Neural progenitor cell (in vitro differentiated cells): Measurements from ENCODE around the gene TM9SF4.

ENCODE experiments used
- CTCF ChIP-seq: fragments of 200-600 bp; sonication (generic); IDR thresholded peaks from 2 replicates; pipeline ENCODE4 v1.5.1; 2017; ENCODE audit warnings: antibody characterized with exemption, mild to moderate bottlenecking
- EZH2 ChIP-seq: fragments of 200-600 bp; sonication (generic); IDR thresholded peaks from 2 replicates; pipeline ENCODE4 v1.6.1; 2017; ENCODE audit warnings: antibody characterized with exemption, mild to moderate bottlenecking, moderate library complexity
- EZH2phosphoT487 ChIP-seq: fragments of 200-600 bp; sonication (generic); IDR thresholded peaks from 2 replicates; pipeline ENCODE4 v1.6.1; 2017; ENCODE audit warnings: antibody characterized with exemption

DNA sequence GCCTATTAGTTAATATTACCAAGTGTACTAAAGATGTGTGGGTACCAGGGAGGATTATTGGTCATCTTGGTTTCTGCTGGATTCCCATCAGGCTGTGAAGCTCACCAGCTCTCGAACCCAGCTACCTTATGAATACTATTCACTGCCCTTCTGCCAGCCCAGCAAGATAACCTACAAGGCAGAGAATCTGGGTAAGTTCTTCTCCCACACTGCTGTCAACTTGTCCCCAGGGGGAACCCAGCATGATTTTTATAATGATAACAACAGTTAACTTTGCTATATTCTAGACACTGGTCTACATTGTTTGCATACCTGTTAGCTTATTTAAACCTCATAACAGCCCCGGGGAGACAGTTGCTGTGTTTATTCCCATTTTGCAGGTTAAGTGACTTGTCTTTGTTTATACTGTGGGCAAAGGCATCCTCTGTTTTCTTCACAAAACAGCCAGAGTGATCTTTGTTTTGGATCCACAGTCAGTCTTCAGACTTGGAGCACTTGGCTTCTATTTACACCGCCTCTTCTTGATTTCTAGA, 26.5 kb downstream of the TM9SF4 start:
- TF ChIP-seq CTCF (no peak), EZH2 (no peak), EZH2phosphoT487 (no peak)
